Activated T-helper 9 cell treated with anti-CD3 and anti-CD28 coated beads, Interleukin-2, amount 50 U/mL, for 16 hours (primary cell): ENCODE results near the gene ADAMTS10.
"Not testable (repeated sequence)": the region's sequence is repeated elsewhere in the genome, so short reads cannot be mapped to it uniquely, and the experiment has no call there.

Experiments
- DNase-seq: peaks from one replicate; pipeline ENCODE4 v3.0.0-alpha.2; 2020; ENCODE audit warnings: low read depth

The ADAMTS10 gene

GRCh38 chr19:8626842-8627241 is 16.3 kb upstream of the ADAMTS10 start:
- no peak for DNase-seq

GRCh38 chr19:8622886-8623285 is 12.4 kb upstream of the ADAMTS10 start:
- not testable (repeated sequence) for DNase-seq

GRCh38 chr19:8618751-8619150 is 8.2 kb upstream of the ADAMTS10 start:
- DNase-seq: no peak

GRCh38 chr19:8617984-8618383 is 7.5 kb upstream of the ADAMTS10 start:
- DNase-seq: no peak

- DNase-seq: not testable (repeated sequence)
Observed at GRCh38 chr19:8617325-8617724, 6.8 kb upstream of the ADAMTS10 start.

- DNase-seq: no peak
Observed at GRCh38 chr19:8616861-8617260, 6.3 kb upstream of the ADAMTS10 start.

GRCh38 chr19:8615813-8616596 is 5.5 kb upstream of the ADAMTS10 start:
- DNase-seq: no peak

- DNase-seq: no peak
Observed at GRCh38 chr19:8615024-8615423, 4.5 kb upstream of the ADAMTS10 start.

- no peak for DNase-seq
Observed at GRCh38 chr19:8614455-8614854, 3.9 kb upstream of the ADAMTS10 start.

GRCh38 chr19:8612807-8613171 is 2.3 kb upstream of the ADAMTS10 start:
- DNase-seq: no peak

GRCh38 chr19:8611877-8612806 is 1.6 kb upstream of the ADAMTS10 start:
- no peak for DNase-seq

GRCh38 chr19:8611391-8611876 is 919 bp upstream of the ADAMTS10 start:
- no peak for DNase-seq

- DNase-seq: no peak
Observed at GRCh38 chr19:8610936-8611300, 403 bp upstream of the ADAMTS10 start.

- DNase-seq: no peak
Observed at GRCh38 chr19:8609279-8610040, 1.1 kb downstream of the ADAMTS10 start.

- no peak for DNase-seq
Observed at GRCh38 chr19:8608941-8609278, 1.6 kb downstream of the ADAMTS10 start.

- no peak for DNase-seq
Observed at GRCh38 chr19:8607386-8607785, 3.1 kb downstream of the ADAMTS10 start.

- DNase-seq: no peak
Observed at GRCh38 chr19:8605514-8605913, 5.0 kb downstream of the ADAMTS10 start.

- DNase-seq: no peak
Observed at GRCh38 chr19:8601796-8602195, 8.7 kb downstream of the ADAMTS10 start.

GRCh38 chr19:8600816-8601215 is 9.7 kb downstream of the ADAMTS10 start:
- DNase-seq: no peak

- DNase-seq: no peak
Observed at GRCh38 chr19:8600064-8600463, 10.5 kb downstream of the ADAMTS10 start.

- DNase-seq: no peak
Observed at GRCh38 chr19:8596168-8596567, 14.3 kb downstream of the ADAMTS10 start.

- no peak for DNase-seq
Observed at GRCh38 chr19:8595651-8596050, 14.9 kb downstream of the ADAMTS10 start.
